Heart left ventricle (tissue), 16 donors: Measurements from ENCODE around the gene C12orf76. TPM values are rescaled to one million over a fixed set of nuclear protein-coding genes. Genes with fewer than 3 reads are reported as not detected.

Source experiments
- ATAC-seq, 4 donors: fragments of 200-7000 bp; cut with Tn5 transposase; one replicate each; pipeline ENCODE4 v1.9.1; 2020 to 2022; ENCODE audit warnings: moderate library complexity in 4 of 4, mild to moderate bottlenecking in 3 of 4, moderate number of reproducible peaks in 1 of 4
- DNase-seq, 5 donors: peaks; one replicate each; pipeline ENCODE4 v3.0.0-alpha.2; 2020
- H3K27ac ChIP-seq, 12 donors: fragments of 200-600 bp; sonication (generic) in 4 of 12; one replicate each; pipeline versions ENCODE4 v1.5.0 to v1.8.0; 2016 to 2022; ENCODE audit warnings: mild to moderate bottlenecking in 2 of 12
- H3K27me3 ChIP-seq, 9 donors: fragments of 200-600 bp; sonication (generic) in 2 of 9; one replicate each; pipeline versions ENCODE4 v1.5.1 to v1.8.0; 2016 to 2022; ENCODE audit warnings: mild to moderate bottlenecking in 3 of 9
- H3K36me3 ChIP-seq, 9 donors: fragments of 200-600 bp; sonication (generic) in 2 of 9; one replicate each; pipeline versions ENCODE4 v1.5.0 to v1.8.0; 2018 to 2022; ENCODE audit warnings: mild to moderate bottlenecking in 2 of 9
- H3K4me1 ChIP-seq, 12 donors: fragments of 200-600 bp; sonication (generic) in 4 of 12; one replicate each; pipeline versions ENCODE4 v1.5.0 to v1.8.0; 2016 to 2022; ENCODE audit warnings: mild to moderate bottlenecking in 3 of 12
- H3K4me3 ChIP-seq, 12 donors: fragments of 200-600 bp; sonication (generic) in 4 of 12; one replicate each; pipeline versions ENCODE4 v1.5.0 to v1.8.0; 2017 to 2022; ENCODE audit warnings: mild to moderate bottlenecking in 9 of 12, moderate library complexity in 4 of 12
- H3K9me3 ChIP-seq, 12 donors: fragments of 200-600 bp; sonication (generic) in 4 of 12; one replicate each; pipeline versions ENCODE4 v1.5.0 to v1.8.0; 2016 to 2022; ENCODE audit warnings: mild to moderate bottlenecking in 1 of 12
- POLR2A ChIP-seq, 2 donors: fragments of 450-650 bp; IDR thresholded peaks; one replicate each; pipeline ENCODE4 v1.6.1; 2017; ENCODE audit warnings: antibody characterized with exemption in 2 of 2, mild to moderate bottlenecking in 2 of 2, moderate library complexity in 2 of 2
- WGBS, 4 donors: extraction: QIAGEN DNeasy Blood & Tissue Kit in 2 of 4; methylation state at CpG; one replicate each; pipeline versions ENCODE4 v1.1.5 to v1.1.7; 2013 to 2018; 5-methylcytosine and 5-hydroxymethylcytosine counted together
- intact Hi-C, 10 donors: fragments of 100-400 bp; cut with DNase I; formaldehyde crosslinking; loops; one replicate each; pipeline versions ENCODE4 v1.11.1 to v1.14.2; 2022
- polyA plus RNA-seq, 2 donors: library from polyadenylated mRNA; stranded (reverse); fragments of 200-250 nt; gene quantifications; one replicate each; pipeline ENCODE4 v1.2.3, GENCODE V29; 2013
- total RNA-seq, 9 donors: library from RNA; depleted of rRNA in 2 of 9; stranded (reverse); fragments of >200 nt in 2 of 9; fragmentation: NEBNext Ultra II Directional in 3 of 9; extraction: Animal tissue kit (Norgen Biotek cat#: 25700) in 3 of 9; gene quantifications; one replicate each; pipeline versions ENCODE4 v1.1.0 to v1.2.4, GENCODE V29; 2016 to 2023
- TF ChIP-seq, protein P1 (sequence below), 12 donors: fragments of 200-600 bp; sonication (generic) in 4 of 12; IDR thresholded peaks; one replicate each; pipeline versions ENCODE4 v1.5.0 to v1.8.0; 2018 to 2022; ENCODE audit warnings: antibody characterized with exemption in 12 of 12, mild to moderate bottlenecking in 5 of 12
- donor health status: ischemic (EF 13 %, LVEDD 7.1; RV severe dilation, severe dysfunction).
- donor health status: healthy with polysubstance abuse.
- donor health status: DM: no; HTN: yes; CAD: no.
- donor health status: DM: no; HTN: no; CAD: no.
- donor health status: ischemic (EF 25% LVEDD 6.9; RV normal size, moderate dysfunction).
- donor health status: ischemic (EF 25% LVEDD 5.7; RV mildly dilated, moderate dysfunction).
- donor health status: healthy.
- donor health status: DM: yes; HTN: yes; CAD: no.
- donor health status: ischemic (EF 35%, LVEDD 5.7; RV mildly dilated, moderate dysfunction).
- donor health status: nonischemic (EF 11% LVEDD 7.7; RV severe dilation, severe dysfunction).
- donor health status: DM: yes; HTN: yes; CAD: no.
- donor health status: PGD.
- donor health status: ischemic (EF 29% LVEDD 5.4; RV normal size, mild dysfunction).
- donor health status: nonischemic (EF 23%, LVEDD 6.1; RV moderate dilation, normal function).

The C12orf76 gene
- total and polyA plus RNA-seq, 11 donors, result 3.5 to 13.3 (median 4.7) TPM

DNA sequence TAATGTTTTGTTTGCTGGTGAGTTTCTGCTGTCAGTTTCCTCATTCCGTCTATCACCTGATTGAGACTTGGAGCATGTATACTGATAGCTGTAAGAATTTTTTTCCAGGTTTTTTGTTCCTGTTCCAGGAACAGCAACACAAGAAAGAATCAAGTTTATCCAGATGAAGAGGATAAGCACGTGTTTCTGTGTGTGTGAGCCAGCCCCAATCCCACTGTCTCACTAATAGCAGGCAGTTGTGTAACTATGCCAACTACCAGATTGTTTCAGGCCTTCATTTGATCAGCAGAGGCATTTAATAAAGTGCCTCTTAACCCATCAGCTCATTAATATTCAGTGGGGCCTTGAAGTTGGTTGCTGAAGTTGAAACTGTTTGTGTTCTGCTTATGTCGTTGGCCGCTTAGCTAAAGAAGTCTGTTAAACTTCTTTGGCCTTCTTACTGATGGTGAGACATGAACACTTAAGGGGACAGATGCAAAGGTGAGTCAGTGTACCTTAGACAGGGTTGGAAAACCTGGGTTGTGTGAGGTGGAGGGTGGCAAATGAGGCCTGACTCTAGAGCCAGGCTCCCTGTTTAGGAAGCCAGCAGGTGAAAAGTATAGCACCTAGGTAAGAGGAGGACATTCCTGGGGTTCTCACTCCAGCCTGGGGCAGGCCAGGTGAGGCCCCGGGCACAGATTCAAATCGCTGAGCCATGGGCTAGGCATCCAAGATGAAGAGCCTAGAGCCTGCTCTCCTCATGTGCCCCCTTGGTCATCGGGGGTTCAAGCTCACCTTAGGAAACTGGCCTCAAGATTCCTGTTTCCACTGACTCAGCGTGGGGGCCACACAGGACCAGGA is 45.4 kb downstream of the C12orf76 start:
- ATAC-seq (no peak), DNase-seq (no peak)
- H3K27me3 ChIP-seq, result no peaks in the 10 kb centered on the region
- H3K9me3 ChIP-seq, result peaks cover 0 to 17% (median 0%) of the 10 kb centered on the region in 12 donors
- no peak overlapping the region for H3K27ac ChIP-seq
- peaks cover 0 to 13% (median 0%) of the 10 kb centered on the region in 9 donors for H3K36me3 ChIP-seq
- 76 to 86% (median 84%) methylated on average over 4 to 8 of the region's 8 CpGs for WGBS, 4 donors
- TF ChIP-seq, protein P1, sequence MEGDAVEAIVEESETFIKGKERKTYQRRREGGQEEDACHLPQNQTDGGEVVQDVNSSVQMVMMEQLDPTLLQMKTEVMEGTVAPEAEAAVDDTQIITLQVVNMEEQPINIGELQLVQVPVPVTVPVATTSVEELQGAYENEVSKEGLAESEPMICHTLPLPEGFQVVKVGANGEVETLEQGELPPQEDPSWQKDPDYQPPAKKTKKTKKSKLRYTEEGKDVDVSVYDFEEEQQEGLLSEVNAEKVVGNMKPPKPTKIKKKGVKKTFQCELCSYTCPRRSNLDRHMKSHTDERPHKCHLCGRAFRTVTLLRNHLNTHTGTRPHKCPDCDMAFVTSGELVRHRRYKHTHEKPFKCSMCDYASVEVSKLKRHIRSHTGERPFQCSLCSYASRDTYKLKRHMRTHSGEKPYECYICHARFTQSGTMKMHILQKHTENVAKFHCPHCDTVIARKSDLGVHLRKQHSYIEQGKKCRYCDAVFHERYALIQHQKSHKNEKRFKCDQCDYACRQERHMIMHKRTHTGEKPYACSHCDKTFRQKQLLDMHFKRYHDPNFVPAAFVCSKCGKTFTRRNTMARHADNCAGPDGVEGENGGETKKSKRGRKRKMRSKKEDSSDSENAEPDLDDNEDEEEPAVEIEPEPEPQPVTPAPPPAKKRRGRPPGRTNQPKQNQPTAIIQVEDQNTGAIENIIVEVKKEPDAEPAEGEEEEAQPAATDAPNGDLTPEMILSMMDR (IDR thresholded peaks at IDR 0.05), result no peak
- no peak for TF ChIP-seq POLR2A (IDR thresholded peaks at IDR 0.05)
- intact Hi-C loops, result no loop called here
- H3K4me1 ChIP-seq, result peaks cover 0 to 39% (median 15%) of the 10 kb centered on the region in 12 donors
- no peak overlapping the region for H3K4me3 ChIP-seq

DNA sequence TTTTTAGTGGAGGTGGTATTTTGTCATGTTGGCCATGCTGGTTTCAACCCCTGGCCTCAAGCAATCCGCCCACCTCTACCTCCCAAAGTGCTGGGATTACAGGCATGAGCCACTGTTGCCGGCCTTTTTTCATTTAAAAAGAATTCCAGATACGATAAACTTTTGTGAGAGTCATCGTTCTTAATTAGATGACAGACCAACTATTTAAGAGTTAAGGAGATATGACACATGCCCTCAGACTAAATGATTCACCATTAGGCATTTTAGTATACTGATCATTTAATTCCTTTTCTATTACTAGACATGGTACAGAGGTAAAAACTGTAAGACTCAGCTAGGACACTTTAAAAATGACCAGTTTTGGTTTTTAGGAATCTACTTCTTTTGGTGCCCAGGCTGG is 46.7 kb downstream of the C12orf76 start:
- no peak overlapping the region for H3K4me3 ChIP-seq
- ATAC-seq, result no peak
- no peak for DNase-seq
- TF ChIP-seq, protein P1 (IDR thresholded peaks at IDR 0.05), result no peak
- TF ChIP-seq POLR2A (IDR thresholded peaks at IDR 0.05), result no peak
- peaks cover 0 to 6% (median 0%) of the 10 kb centered on the region in 12 donors for H3K9me3 ChIP-seq
- intact Hi-C loops, result no loop called here
- H3K4me1 ChIP-seq, result peaks cover 0 to 45% (median 16%) of the 10 kb centered on the region in 12 donors
- WGBS, 4 donors, result 80 to 97% (median 89%) methylated on average over 4 of the region's 4 CpGs
- H3K36me3 ChIP-seq, result peaks cover 0 to 13% (median 0%) of the 10 kb centered on the region in 9 donors
- H3K27ac ChIP-seq, result no peak overlapping the region
- H3K27me3 ChIP-seq, result no peaks in the 10 kb centered on the region

DNA sequence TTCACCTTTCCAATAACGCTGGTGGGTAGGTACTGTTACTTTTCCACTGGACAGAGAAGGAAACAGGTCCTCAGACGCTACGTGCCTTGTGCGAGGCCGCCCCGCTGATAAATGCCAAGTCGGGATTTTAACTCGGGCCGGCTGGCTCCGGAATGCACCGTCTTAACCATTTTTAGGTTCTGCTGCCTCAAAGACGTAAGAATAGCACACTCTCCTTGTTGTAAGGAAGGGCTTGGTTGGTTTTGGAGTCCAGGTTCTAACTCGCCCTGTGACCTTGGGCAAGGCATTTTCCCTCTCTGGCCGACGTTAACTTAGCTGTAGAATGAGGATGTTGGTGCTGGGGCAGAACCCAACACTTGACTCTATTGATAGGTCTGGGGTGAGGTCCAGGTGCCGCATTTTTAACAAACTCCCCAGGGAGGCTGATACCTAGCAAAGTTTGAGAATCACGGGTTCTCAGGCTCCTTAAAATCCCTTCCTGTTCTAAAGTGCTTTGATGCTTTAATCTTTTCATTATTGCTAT is 48.3 kb downstream of the C12orf76 start:
- no peaks in the 10 kb centered on the region for H3K9me3 ChIP-seq
- no peaks in the 10 kb centered on the region for H3K27me3 ChIP-seq
- ATAC-seq (no peak), DNase-seq (no peak)
- H3K4me1 ChIP-seq, result peaks cover 0 to 50% (median 19%) of the 10 kb centered on the region in 12 donors
- H3K27ac ChIP-seq, result peak overlapping the region in 7 of 12 donors; percentile 80 to 95 (median 91)
- H3K36me3 ChIP-seq, result peaks cover 0 to 13% (median 0%) of the 10 kb centered on the region in 9 donors
- TF ChIP-seq, protein P1 (IDR thresholded peaks at IDR 0.05), result no peak
- no peak for TF ChIP-seq POLR2A (IDR thresholded peaks at IDR 0.05)
- intact Hi-C loops, result loop anchor here in 4 of 10 donors (5.0 kb wide), 3 partner anchors 38 to 53 kb away; partner anchors contain the start of gene C12orf76 (in 1 of the 4)
- peak overlapping the region; percentile 80 to 99 (median 90) for H3K4me3 ChIP-seq
- WGBS, 4 donors, result 2 to 3% (median 2%) methylated on average over 17 of the region's 17 CpGs

DNA sequence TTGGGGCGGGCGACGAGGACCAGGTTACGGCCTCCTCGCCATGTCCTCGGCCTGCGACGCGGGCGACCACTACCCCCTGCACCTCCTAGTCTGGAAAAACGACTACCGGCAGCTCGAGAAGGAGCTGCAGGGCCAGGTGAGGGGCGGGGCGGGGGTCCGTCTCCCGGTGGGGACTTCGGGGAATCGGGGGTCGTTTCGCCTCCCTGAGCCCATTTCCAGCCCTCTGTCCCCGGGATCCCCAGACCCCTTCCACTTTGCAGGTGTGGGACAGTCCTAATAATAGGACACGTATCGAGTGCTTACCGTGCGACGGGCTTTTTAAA is 48.7 kb downstream of the C12orf76 start:
- DNase-seq, result peak in 2 of 5 donors; percentile 23 to 38
- TF ChIP-seq, protein P1 (IDR thresholded peaks at IDR 0.05), result no peak
- no peak for TF ChIP-seq POLR2A (IDR thresholded peaks at IDR 0.05)
- no peaks in the 10 kb centered on the region for H3K27me3 ChIP-seq
- peaks cover 0 to 13% (median 0%) of the 10 kb centered on the region in 9 donors for H3K36me3 ChIP-seq
- WGBS, 4 donors, result 0 to 1% (median 0%) methylated on average over 12 to 27 of the region's 27 CpGs
- ATAC-seq, result no peak
- no peaks in the 10 kb centered on the region for H3K9me3 ChIP-seq
- intact Hi-C loops, result loop anchor here in 4 of 10 donors (5.0 kb wide), 3 partner anchors 37 to 52 kb away; partner anchors contain the start of gene C12orf76 (in 1 of the 4)
- H3K4me1 ChIP-seq, result peaks cover 0 to 55% (median 21%) of the 10 kb centered on the region in 12 donors
- H3K27ac ChIP-seq, result peak overlapping the region; percentile 70 to 95 (median 90)
- peak overlapping the region; percentile 80 to 99 (median 90) for H3K4me3 ChIP-seq
